ENCODE results near the gene GABRD. TPM values are rescaled to one million over a fixed set of nuclear protein-coding genes. Genes with fewer than 3 reads are reported as not detected.

The GABRD gene
- total RNA-seq, 1 experiment from 2014 or later, result 15.6 TPM

DNA sequence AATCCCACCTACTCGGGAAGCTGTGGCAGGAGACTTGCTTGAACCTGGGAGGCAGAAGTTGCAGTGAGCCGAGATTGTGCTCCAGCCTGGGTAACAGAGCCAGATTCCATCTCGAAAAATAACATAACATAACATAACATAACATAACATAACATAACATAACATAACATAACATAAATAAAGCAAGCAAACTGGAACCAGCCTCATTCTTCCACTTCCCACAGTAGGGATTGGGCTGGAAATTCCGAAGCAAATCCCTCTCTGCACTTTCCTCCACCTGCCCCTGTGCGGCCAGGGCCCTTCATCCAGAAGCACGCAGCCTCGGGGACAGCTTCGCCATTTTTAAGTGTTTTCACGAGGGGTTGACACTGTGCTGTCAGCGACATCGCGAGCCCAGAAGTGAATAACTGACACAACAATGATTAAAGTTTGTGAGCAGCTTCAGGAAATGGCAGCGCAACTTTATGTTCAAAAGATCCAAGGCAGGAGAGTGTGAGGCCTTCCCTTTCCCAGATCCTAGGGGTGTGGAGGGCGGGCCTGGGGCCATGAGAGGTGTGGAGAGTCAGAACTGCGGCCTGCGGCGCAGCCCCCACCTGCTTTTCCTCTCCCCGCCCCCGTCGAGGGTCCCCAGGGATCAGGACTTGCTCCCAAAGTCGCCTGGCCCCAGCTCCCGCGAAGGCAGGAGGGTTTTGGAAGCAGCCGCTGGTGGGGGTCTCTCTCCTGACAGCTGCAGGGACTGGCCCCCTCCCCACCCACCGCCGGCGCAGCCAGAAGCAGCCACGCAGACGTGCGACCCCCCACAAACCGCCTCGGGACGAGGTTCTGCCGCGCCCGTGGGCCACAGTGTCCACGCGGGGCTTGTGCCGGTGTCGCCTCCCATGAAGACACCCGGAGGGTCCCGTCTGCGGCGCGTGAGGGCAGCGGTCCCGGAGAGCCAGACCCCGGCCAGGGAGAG, 651 bp upstream of the GABRD start:
- BruUV-seq (replicated peaks), result no TSS peak
- H3K27ac ChIP-seq (ENCODE audit: low read depth, low read length), result no peak overlapping the region
- intact Hi-C loops (cut with micrococcal nuclease), result no loop called here
- no peaks in the 10 kb centered on the region for H3K9me3 ChIP-seq (ENCODE audit: control insufficient read depth in 1 of 2, insufficient read depth in 1 of 2, low read depth in 1 of 2, low read length in 2 of 2)
- no peak for TF ChIP-seq RAD21 (IDR thresholded peaks at IDR 0.05; ENCODE audit: low read depth)
- no peak for TF ChIP-seq FOSL1 (IDR thresholded peaks at IDR 0.05; ENCODE audit: low read depth)
- no peak for TF ChIP-seq ZFX (IDR thresholded peaks at IDR 0.05)
- TF ChIP-seq JUND (IDR thresholded peaks at IDR 0.05), result no peak
- TF ChIP-seq CEBPB (IDR thresholded peaks at IDR 0.05; ENCODE audit: low read depth), result no peak
- TF ChIP-seq, protein P1, sequence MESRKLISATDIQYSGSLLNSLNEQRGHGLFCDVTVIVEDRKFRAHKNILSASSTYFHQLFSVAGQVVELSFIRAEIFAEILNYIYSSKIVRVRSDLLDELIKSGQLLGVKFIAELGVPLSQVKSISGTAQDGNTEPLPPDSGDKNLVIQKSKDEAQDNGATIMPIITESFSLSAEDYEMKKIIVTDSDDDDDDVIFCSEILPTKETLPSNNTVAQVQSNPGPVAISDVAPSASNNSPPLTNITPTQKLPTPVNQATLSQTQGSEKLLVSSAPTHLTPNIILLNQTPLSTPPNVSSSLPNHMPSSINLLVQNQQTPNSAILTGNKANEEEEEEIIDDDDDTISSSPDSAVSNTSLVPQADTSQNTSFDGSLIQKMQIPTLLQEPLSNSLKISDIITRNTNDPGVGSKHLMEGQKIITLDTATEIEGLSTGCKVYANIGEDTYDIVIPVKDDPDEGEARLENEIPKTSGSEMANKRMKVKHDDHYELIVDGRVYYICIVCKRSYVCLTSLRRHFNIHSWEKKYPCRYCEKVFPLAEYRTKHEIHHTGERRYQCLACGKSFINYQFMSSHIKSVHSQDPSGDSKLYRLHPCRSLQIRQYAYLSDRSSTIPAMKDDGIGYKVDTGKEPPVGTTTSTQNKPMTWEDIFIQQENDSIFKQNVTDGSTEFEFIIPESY (IDR thresholded peaks at IDR 0.05; ENCODE audit: extremely low read depth, insufficient replicate concordance, low read length), result no peak
- TF ChIP-seq, protein P2, sequence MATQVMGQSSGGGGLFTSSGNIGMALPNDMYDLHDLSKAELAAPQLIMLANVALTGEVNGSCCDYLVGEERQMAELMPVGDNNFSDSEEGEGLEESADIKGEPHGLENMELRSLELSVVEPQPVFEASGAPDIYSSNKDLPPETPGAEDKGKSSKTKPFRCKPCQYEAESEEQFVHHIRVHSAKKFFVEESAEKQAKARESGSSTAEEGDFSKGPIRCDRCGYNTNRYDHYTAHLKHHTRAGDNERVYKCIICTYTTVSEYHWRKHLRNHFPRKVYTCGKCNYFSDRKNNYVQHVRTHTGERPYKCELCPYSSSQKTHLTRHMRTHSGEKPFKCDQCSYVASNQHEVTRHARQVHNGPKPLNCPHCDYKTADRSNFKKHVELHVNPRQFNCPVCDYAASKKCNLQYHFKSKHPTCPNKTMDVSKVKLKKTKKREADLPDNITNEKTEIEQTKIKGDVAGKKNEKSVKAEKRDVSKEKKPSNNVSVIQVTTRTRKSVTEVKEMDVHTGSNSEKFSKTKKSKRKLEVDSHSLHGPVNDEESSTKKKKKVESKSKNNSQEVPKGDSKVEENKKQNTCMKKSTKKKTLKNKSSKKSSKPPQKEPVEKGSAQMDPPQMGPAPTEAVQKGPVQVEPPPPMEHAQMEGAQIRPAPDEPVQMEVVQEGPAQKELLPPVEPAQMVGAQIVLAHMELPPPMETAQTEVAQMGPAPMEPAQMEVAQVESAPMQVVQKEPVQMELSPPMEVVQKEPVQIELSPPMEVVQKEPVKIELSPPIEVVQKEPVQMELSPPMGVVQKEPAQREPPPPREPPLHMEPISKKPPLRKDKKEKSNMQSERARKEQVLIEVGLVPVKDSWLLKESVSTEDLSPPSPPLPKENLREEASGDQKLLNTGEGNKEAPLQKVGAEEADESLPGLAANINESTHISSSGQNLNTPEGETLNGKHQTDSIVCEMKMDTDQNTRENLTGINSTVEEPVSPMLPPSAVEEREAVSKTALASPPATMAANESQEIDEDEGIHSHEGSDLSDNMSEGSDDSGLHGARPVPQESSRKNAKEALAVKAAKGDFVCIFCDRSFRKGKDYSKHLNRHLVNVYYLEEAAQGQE (IDR thresholded peaks at IDR 0.05; ENCODE audit: low read depth), result no peak
- no peak for TF ChIP-seq POLR2AphosphoS5 (IDR thresholded peaks at IDR 0.05; ENCODE audit: low read depth, low read length)
- TF ChIP-seq YY1 (IDR thresholded peaks at IDR 0.05; ENCODE audit: extremely low read depth, insufficient replicate concordance, low read depth, low read length), result no peak
- TF ChIP-seq ZNF274 (IDR thresholded peaks at IDR 0.05; ENCODE audit: low read depth, low read length), result no peak
- TF ChIP-seq, protein P3, sequence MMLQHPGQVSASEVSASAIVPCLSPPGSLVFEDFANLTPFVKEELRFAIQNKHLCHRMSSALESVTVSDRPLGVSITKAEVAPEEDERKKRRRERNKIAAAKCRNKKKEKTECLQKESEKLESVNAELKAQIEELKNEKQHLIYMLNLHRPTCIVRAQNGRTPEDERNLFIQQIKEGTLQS (IDR thresholded peaks at IDR 0.05), result no peak
- TF ChIP-seq, protein P4, sequence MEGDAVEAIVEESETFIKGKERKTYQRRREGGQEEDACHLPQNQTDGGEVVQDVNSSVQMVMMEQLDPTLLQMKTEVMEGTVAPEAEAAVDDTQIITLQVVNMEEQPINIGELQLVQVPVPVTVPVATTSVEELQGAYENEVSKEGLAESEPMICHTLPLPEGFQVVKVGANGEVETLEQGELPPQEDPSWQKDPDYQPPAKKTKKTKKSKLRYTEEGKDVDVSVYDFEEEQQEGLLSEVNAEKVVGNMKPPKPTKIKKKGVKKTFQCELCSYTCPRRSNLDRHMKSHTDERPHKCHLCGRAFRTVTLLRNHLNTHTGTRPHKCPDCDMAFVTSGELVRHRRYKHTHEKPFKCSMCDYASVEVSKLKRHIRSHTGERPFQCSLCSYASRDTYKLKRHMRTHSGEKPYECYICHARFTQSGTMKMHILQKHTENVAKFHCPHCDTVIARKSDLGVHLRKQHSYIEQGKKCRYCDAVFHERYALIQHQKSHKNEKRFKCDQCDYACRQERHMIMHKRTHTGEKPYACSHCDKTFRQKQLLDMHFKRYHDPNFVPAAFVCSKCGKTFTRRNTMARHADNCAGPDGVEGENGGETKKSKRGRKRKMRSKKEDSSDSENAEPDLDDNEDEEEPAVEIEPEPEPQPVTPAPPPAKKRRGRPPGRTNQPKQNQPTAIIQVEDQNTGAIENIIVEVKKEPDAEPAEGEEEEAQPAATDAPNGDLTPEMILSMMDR (IDR thresholded peaks at IDR 0.05 in 2 of 3, conservative IDR thresholded peaks at IDR 0.05 in 1 of 3; ENCODE audit: borderline replicate concordance in 1 of 3, insufficient read depth in 1 of 3, low read depth in 2 of 3, low read length in 2 of 3), result no peak
- no peak for TF ChIP-seq CBX3 (IDR thresholded peaks at IDR 0.05; ENCODE audit: low read depth)
- no peak for TF ChIP-seq SRF (IDR thresholded peaks at IDR 0.05; ENCODE audit: low read depth)
- TF ChIP-seq SIN3A (IDR thresholded peaks at IDR 0.05; ENCODE audit: low read depth), result no peak
- no peak for TF ChIP-seq EGR1 (IDR thresholded peaks at IDR 0.05; ENCODE audit: low read depth)
- TF ChIP-seq ELF1 (IDR thresholded peaks at IDR 0.05; ENCODE audit: borderline replicate concordance, low read depth), result no peak
- POLR2A ChIA-PET, result no interaction called here
- no peaks in the 10 kb centered on the region for H3K36me3 ChIP-seq (ENCODE audit: control insufficient read depth in 1 of 2, insufficient read depth in 2 of 2, low read length in 2 of 2)
- CTCF ChIA-PET, result interaction anchor here (1.4 kb wide), 1 partner anchor 26 kb away, joined by 4 read pairs; no protein-coding TSS in a partner anchor
- no peak overlapping the region for H2AFZ ChIP-seq (ENCODE audit: low read depth, low read length, poor library complexity, severe bottlenecking)
- ATAC-seq (no peak), DNase-seq (ENCODE audit: low read depth, low spot score) (no peak)
- no peaks in the 10 kb centered on the region for H3K79me2 ChIP-seq (ENCODE audit: insufficient read depth, low read length)
- no peaks in the 10 kb centered on the region for H3K27me3 ChIP-seq (ENCODE audit: insufficient read depth, low read length)
- H4K20me1 ChIP-seq (ENCODE audit: insufficient read depth), result no peaks in the 10 kb centered on the region
- no peak overlapping the region; the same call in 1 of the 2 replicates for H3K4me2 ChIP-seq (ENCODE audit: low read length)
- RAD21 ChIA-PET (ENCODE audit: low non-redundant PET in 1 of 2, low total read pairs in 2 of 2, uncharacterized antibody in 2 of 2, unreplicated experiment in 2 of 2), result no interaction called here
- no peak overlapping the region for H3K4me3 ChIP-seq (replicated peaks in 1 of 2; ENCODE audit: low read depth in 1 of 2, low read length in 2 of 2)
- H3K9ac ChIP-seq (ENCODE audit: low read length), result no peak overlapping the region
- peaks cover 3 to 27% of the 10 kb centered on the region in 2 experiments; a peak in 3 of 4 replicates for H3K4me1 ChIP-seq (ENCODE audit: control insufficient read depth in 1 of 2, insufficient read depth in 2 of 2, low read length in 2 of 2)
- H3K9me2 ChIP-seq (ENCODE audit: insufficient read depth), result no peaks in the 10 kb centered on the region
